Vagina (tissue), 2 donors: ENCODE data around the gene SPDYC.
"Not testable (repeated sequence)": the region's sequence is repeated elsewhere in the genome, so short reads cannot be mapped to it uniquely, and the experiment has no call there.

Source experiments
- POLR2A ChIP-seq, 2 donors: fragments of 450-650 bp; IDR thresholded peaks; one replicate each; pipeline ENCODE4 v1.6.1; 2017; ENCODE audit warnings: antibody characterized with exemption in 2 of 2, mild to moderate bottlenecking in 2 of 2, moderate library complexity in 2 of 2
- POLR2AphosphoS5 ChIP-seq, 2 donors: sonication (generic); formaldehyde crosslinking; IDR thresholded peaks; one replicate each; pipeline ENCODE4 v1.9.0; 2017; ENCODE audit warnings: antibody characterized with exemption in 2 of 2, mild to moderate bottlenecking in 2 of 2, low read depth in 1 of 2; ENCODE audit not compliant: insufficient read depth in 1 of 2
- TF ChIP-seq, protein P1 (sequence below), 3 experiments: fragments of 450-650 bp in 2 of 3; fragments of 200-600 bp in 1 of 3; sonication (generic) in 1 of 3; IDR thresholded peaks; one replicate each; pipeline ENCODE4 v1.5.1; 2017 to 2019; ENCODE audit warnings: antibody characterized with exemption in 3 of 3, mild to moderate bottlenecking in 2 of 3, moderate library complexity in 2 of 3

DNA sequence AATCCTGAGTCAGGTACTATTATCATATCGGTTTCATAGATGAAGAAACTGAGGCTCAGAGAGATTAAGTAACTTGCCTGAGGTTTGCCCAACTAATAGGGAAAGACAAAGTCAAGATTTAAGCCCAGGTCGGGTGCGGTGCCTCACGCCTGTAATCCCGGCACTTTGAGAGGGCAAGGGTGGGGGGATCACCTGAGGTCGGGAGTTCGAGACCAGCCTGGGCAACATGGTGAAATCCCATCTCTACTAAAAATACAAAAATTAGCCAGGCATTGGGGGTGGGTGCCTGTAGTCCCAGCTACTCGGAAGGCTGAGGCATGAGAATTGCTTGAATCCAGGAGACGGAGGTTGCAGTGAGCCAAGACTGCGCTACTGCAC, 19.9 kb upstream of the SPDYC start:
- TF ChIP-seq POLR2A (IDR thresholded peaks at IDR 0.05); POLR2AphosphoS5 (IDR thresholded peaks at IDR 0.05; ENCODE audit: insufficient read depth in 1 of 2, low read depth in 1 of 2): not testable (repeated sequence)
- TF ChIP-seq, protein P1, sequence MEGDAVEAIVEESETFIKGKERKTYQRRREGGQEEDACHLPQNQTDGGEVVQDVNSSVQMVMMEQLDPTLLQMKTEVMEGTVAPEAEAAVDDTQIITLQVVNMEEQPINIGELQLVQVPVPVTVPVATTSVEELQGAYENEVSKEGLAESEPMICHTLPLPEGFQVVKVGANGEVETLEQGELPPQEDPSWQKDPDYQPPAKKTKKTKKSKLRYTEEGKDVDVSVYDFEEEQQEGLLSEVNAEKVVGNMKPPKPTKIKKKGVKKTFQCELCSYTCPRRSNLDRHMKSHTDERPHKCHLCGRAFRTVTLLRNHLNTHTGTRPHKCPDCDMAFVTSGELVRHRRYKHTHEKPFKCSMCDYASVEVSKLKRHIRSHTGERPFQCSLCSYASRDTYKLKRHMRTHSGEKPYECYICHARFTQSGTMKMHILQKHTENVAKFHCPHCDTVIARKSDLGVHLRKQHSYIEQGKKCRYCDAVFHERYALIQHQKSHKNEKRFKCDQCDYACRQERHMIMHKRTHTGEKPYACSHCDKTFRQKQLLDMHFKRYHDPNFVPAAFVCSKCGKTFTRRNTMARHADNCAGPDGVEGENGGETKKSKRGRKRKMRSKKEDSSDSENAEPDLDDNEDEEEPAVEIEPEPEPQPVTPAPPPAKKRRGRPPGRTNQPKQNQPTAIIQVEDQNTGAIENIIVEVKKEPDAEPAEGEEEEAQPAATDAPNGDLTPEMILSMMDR (IDR thresholded peaks at IDR 0.05) = not testable (repeated sequence)
